ENCODE measurements around the gene CDC16.
A peak's percentile ranks its signal among the peaks of the same experiment; 100 is the strongest.
"Not testable (repeated sequence)": the region's sequence is repeated elsewhere in the genome, so short reads cannot be mapped to it uniquely, and the experiment has no call there.

Gene CDC16

GRCh38 chr13:114237415-114238112 is 2.9 kb downstream of the CDC16 start:
- Mint-ChIP-seq H3K4me1 (ENCODE audit: low read depth) (peaks cover 27% of the 10 kb centered on the region), H3K27ac (no peak overlapping the region), H3K36me3 (ENCODE audit: low read depth) (peaks cover 32% of the 10 kb centered on the region), H3K27me3 (ENCODE audit: low read depth) (no peaks in the 10 kb centered on the region), H3K4me3 (peak overlapping the region; percentile 54), H3K9me3 (no peaks in the 10 kb centered on the region)

GRCh38 chr13:114241918-114242317 is 7.2 kb downstream of the CDC16 start:
- H3K4me3 Mint-ChIP-seq = no peak overlapping the region
- no peaks in the 10 kb centered on the region for H3K9me3 Mint-ChIP-seq
- H3K4me1 Mint-ChIP-seq (ENCODE audit: low read depth) = peaks cover 12% of the 10 kb centered on the region
- H3K27ac Mint-ChIP-seq = no peak overlapping the region
- H3K27me3 Mint-ChIP-seq (ENCODE audit: low read depth) = no peaks in the 10 kb centered on the region
- H3K36me3 Mint-ChIP-seq (ENCODE audit: low read depth) = peaks cover 62% of the 10 kb centered on the region

- peaks cover 62% of the 10 kb centered on the region for H3K36me3 Mint-ChIP-seq (ENCODE audit: low read depth)
- no peaks in the 10 kb centered on the region for H3K9me3 Mint-ChIP-seq
- H3K4me3 Mint-ChIP-seq = no peak overlapping the region
- peaks cover 3% of the 10 kb centered on the region for H3K4me1 Mint-ChIP-seq (ENCODE audit: low read depth)
- H3K27ac Mint-ChIP-seq = no peak overlapping the region
- no peaks in the 10 kb centered on the region for H3K27me3 Mint-ChIP-seq (ENCODE audit: low read depth)
These were observed 9.3 kb downstream of the CDC16 start for GRCh38 chr13:114243971-114244370.

DNA sequence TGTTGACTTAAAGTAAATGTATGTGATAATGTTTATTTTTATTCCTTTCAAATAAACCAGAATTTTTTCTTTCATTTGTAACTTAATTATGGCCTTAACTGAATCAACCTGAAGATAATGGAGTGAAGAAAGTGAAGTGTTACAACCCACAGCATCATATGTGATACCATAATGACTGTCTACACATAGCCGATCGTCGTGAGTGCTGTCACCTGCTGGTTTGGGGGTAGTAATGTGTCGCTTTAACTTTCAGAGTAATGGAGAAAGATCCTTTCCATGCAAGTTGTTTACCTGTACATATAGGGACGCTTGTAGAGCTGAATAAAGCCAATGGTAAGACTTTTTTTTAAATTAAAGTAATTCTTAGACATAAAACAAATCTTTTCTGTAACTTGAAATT is 9.9 kb downstream of the CDC16 start:
- Mint-ChIP-seq H3K4me1 (ENCODE audit: low read depth) (peaks cover 2% of the 10 kb centered on the region), H3K27me3 (ENCODE audit: low read depth) (no peaks in the 10 kb centered on the region), H3K4me3 (no peak overlapping the region), H3K27ac (no peak overlapping the region), H3K36me3 (ENCODE audit: low read depth) (peaks cover 58% of the 10 kb centered on the region), H3K9me3 (no peaks in the 10 kb centered on the region)

DNA sequence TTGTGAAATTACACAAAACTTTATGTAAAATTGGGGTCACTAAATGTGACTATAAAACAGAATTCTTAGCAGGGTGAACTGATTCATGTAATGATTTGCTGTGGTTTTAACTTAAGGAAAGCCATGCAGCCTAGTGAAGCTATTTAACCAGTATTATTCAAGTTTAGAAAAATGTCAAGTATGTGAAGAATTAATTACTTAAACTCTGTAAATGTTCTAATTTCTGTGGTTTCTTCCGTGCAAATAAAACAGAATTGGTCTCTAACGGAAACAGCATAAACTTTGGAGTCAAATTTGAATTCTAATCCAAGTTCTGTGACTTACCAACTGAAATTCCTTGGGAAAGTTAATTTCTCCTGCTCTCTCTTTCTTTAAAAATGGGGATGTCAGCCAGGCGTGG is 13.3 kb downstream of the CDC16 start:
- H3K36me3 Mint-ChIP-seq (ENCODE audit: low read depth) = peaks cover 62% of the 10 kb centered on the region
- no peak overlapping the region for H3K4me3 Mint-ChIP-seq
- no peaks in the 10 kb centered on the region for H3K9me3 Mint-ChIP-seq
- H3K27me3 Mint-ChIP-seq (ENCODE audit: low read depth) = no peaks in the 10 kb centered on the region
- H3K27ac Mint-ChIP-seq = no peak overlapping the region
- no peaks in the 10 kb centered on the region for H3K4me1 Mint-ChIP-seq (ENCODE audit: low read depth)

DNA sequence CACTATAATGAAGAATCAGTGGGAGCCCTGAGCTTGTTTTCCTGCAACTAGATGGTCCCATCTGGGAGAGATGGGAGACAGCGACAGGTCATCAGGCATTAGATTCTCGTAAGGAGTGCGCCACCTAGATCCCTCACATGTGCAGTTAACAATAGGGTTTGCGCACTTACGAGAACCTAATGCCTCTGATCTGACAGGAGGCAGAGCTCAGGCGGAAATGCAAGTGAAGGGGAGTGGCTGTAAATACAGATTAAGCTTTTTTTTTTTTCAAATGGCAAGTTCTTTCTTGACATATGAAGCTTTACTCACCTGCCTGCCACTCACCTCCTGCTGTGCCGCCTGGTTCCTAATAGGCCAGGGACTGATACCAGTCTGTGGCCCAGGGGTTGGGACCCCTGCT is 14.4 kb downstream of the CDC16 start:
- H3K9me3 Mint-ChIP-seq = no peaks in the 10 kb centered on the region
- H3K4me3 Mint-ChIP-seq = no peak overlapping the region
- no peak overlapping the region for H3K27ac Mint-ChIP-seq
- peaks cover 61% of the 10 kb centered on the region for H3K36me3 Mint-ChIP-seq (ENCODE audit: low read depth)
- no peaks in the 10 kb centered on the region for H3K4me1 Mint-ChIP-seq (ENCODE audit: low read depth)
- H3K27me3 Mint-ChIP-seq (ENCODE audit: low read depth) = no peaks in the 10 kb centered on the region

- H3K36me3 Mint-ChIP-seq (ENCODE audit: low read depth) = peaks cover 54% of the 10 kb centered on the region
- not testable (repeated sequence) for H3K4me1 Mint-ChIP-seq (ENCODE audit: low read depth); H3K27me3 Mint-ChIP-seq (ENCODE audit: low read depth); H3K9me3 Mint-ChIP-seq; H3K27ac Mint-ChIP-seq; H3K4me3 Mint-ChIP-seq
These were observed 17.1 kb downstream of the CDC16 start for GRCh38 chr13:114251639-114252440.

- Mint-ChIP-seq H3K9me3 (no peaks in the 10 kb centered on the region), H3K27me3 (ENCODE audit: low read depth) (no peaks in the 10 kb centered on the region), H3K27ac (no peak overlapping the region), H3K4me1 (ENCODE audit: low read depth) (peaks cover 14% of the 10 kb centered on the region), H3K36me3 (ENCODE audit: low read depth) (peaks cover 63% of the 10 kb centered on the region), H3K4me3 (no peak overlapping the region)
These were observed 21.9 kb downstream of the CDC16 start for GRCh38 chr13:114256547-114256946.

- Mint-ChIP-seq H3K9me3 (no peaks in the 10 kb centered on the region), H3K4me1 (ENCODE audit: low read depth) (peaks cover 14% of the 10 kb centered on the region), H3K4me3 (no peak overlapping the region)
These were observed 22.3 kb downstream of the CDC16 start for GRCh38 chr13:114257014-114257413.

DNA sequence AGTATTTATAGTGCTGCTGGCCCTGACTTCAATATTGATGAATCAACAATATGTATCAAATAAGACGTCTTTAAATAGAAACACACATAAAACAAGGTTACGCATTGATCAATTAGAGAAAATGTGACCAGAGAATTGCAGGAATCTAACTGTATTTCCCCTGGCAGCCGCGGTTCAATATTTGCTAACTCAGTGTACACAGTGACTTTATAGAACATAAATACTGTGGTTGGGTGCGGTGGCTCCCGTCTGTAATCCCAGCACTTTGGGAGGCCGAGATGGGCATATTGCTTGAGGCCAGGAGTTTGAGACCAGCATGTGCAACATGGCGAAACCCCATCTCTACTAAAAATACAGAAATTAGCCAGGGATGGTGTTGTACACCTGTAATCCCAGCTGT is 23.9 kb downstream of the CDC16 start:
- no peak overlapping the region for H3K27ac Mint-ChIP-seq
- H3K27me3 Mint-ChIP-seq (ENCODE audit: low read depth) = no peaks in the 10 kb centered on the region
- peaks cover 69% of the 10 kb centered on the region for H3K36me3 Mint-ChIP-seq (ENCODE audit: low read depth)
- H3K4me3 Mint-ChIP-seq = no peak overlapping the region
- peaks cover 23% of the 10 kb centered on the region for H3K4me1 Mint-ChIP-seq (ENCODE audit: low read depth)
- no peaks in the 10 kb centered on the region for H3K9me3 Mint-ChIP-seq

More at GRCh38 chr13:114257014-114257413, 22.3 kb downstream of the CDC16 start:
- Mint-ChIP-seq H3K36me3 (ENCODE audit: low read depth) (peaks cover 62% of the 10 kb centered on the region), H3K27me3 (ENCODE audit: low read depth) (no peaks in the 10 kb centered on the region), H3K27ac (no peak overlapping the region)

GRCh38 chr13:114259374-114259773 is 24.7 kb downstream of the CDC16 start:
- peaks cover 25% of the 10 kb centered on the region for H3K4me1 Mint-ChIP-seq (ENCODE audit: low read depth)
- H3K4me3 Mint-ChIP-seq = no peak overlapping the region
- no peaks in the 10 kb centered on the region for H3K9me3 Mint-ChIP-seq
- no peak overlapping the region for H3K27ac Mint-ChIP-seq
- H3K27me3 Mint-ChIP-seq (ENCODE audit: low read depth) = no peaks in the 10 kb centered on the region
- H3K36me3 Mint-ChIP-seq (ENCODE audit: low read depth) = peaks cover 66% of the 10 kb centered on the region

GRCh38 chr13:114259974-114260373 is 25.3 kb downstream of the CDC16 start:
- Mint-ChIP-seq H3K36me3 (ENCODE audit: low read depth) (peaks cover 61% of the 10 kb centered on the region), H3K27ac (no peak overlapping the region), H3K4me1 (ENCODE audit: low read depth) (peaks cover 24% of the 10 kb centered on the region), H3K9me3 (no peaks in the 10 kb centered on the region), H3K4me3 (no peak overlapping the region), H3K27me3 (ENCODE audit: low read depth) (no peaks in the 10 kb centered on the region)

- Mint-ChIP-seq H3K27me3 (ENCODE audit: low read depth) (no peaks in the 10 kb centered on the region), H3K36me3 (ENCODE audit: low read depth) (peaks cover 65% of the 10 kb centered on the region), H3K4me1 (ENCODE audit: low read depth) (peaks cover 24% of the 10 kb centered on the region), H3K9me3 (no peaks in the 10 kb centered on the region), H3K4me3 (no peak overlapping the region), H3K27ac (no peak overlapping the region)
These were observed 26.1 kb downstream of the CDC16 start for GRCh38 chr13:114260814-114261213.

DNA sequence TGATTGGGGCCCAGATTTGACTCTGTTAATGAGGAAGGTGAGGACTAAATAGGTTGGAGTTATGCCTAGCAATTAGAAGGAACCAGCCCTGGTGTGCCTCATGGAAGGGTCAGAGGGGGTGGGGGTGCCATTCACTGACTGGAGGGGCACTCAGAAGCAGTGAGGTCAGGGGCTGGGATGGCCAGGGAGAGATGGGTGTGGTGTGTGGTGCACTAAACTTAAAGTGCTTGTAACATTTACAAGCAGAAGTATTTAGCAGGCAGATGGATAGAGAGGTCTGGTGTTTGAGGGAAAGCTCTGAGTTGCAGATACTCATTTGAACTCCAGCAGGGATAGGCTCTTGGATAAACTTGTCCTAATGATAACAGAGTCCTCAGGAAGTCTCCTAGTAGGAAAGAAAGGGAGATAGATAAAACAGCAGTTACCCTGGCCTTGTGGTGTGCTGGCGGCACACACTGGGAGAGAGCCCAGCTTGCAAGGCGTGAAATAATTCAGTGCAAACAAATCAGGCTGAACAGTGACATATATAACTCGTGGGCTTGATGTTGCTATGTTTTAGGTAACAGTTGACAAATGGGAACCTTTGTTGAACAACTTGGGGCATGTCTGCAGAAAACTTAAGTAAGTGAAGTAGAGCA is 26.8 kb downstream of the CDC16 start:
- peaks cover 64% of the 10 kb centered on the region for H3K36me3 Mint-ChIP-seq (ENCODE audit: low read depth)
- H3K27me3 Mint-ChIP-seq (ENCODE audit: low read depth) = no peaks in the 10 kb centered on the region
- H3K27ac Mint-ChIP-seq = no peak overlapping the region
- H3K9me3 Mint-ChIP-seq = no peaks in the 10 kb centered on the region
- H3K4me1 Mint-ChIP-seq (ENCODE audit: low read depth) = peaks cover 23% of the 10 kb centered on the region
- no peak overlapping the region for H3K4me3 Mint-ChIP-seq

DNA sequence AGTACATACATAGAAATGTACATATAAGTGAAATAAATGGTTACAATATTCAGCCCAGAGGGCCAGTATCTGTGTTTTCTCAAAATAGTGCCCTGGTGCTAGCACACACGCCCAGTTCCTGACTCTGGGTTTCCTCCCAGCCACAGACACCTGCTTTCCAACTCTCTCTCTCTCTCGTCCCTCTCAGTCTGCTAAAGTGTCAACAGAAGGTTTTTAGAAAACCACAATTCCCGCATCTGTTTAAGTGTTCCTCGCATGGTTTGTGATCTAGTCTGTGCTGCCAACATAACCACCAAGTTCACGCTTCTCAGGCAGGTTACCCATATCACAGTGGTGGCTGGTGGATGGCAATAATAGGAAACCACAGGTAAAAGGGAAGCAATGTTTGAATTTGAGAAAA is 28.9 kb downstream of the CDC16 start:
- Mint-ChIP-seq H3K27ac (peak overlapping the region; percentile 34), H3K9me3 (no peaks in the 10 kb centered on the region), H3K36me3 (ENCODE audit: low read depth) (peaks cover 66% of the 10 kb centered on the region), H3K4me3 (peak overlapping the region; percentile 14), H3K27me3 (ENCODE audit: low read depth) (no peaks in the 10 kb centered on the region), H3K4me1 (ENCODE audit: low read depth) (peaks cover 30% of the 10 kb centered on the region)
